Endothelial cell of umbilical vein (primary cell): ENCODE measurements around the gene LZTS2.

Experiments
- EZH2 ChIP-seq: IDR thresholded peaks from 2 replicates; pipeline ENCODE4 v1.6.1; 2012; ENCODE audit warnings: borderline replicate concordance, low read depth, mild to moderate bottlenecking, moderate library complexity, low read length, inconsistent platforms; ENCODE audit not compliant: severe bottlenecking
- JUN ChIP-seq: IDR thresholded peaks from 2 replicates; pipeline ENCODE4 v1.6.1; 2011; ENCODE audit warnings: borderline replicate concordance, low read depth; ENCODE audit not compliant: insufficient read length, insufficient read depth
- MYC ChIP-seq: IDR thresholded peaks from one replicate; pipeline ENCODE4 v1.6.1; 2011; ENCODE audit warnings: mild to moderate bottlenecking, low read depth, low read length
- POLR2A ChIP-seq: IDR thresholded peaks from 2 replicates; pipeline ENCODE4 v1.6.1; 2012; ENCODE audit warnings: low read depth, mild to moderate bottlenecking, control low read depth, low read length
- POLR2AphosphoS5 ChIP-seq: IDR thresholded peaks from 2 replicates; pipeline ENCODE4 v1.6.1; 2012; ENCODE audit warnings: low read depth, mild to moderate bottlenecking, control low read depth, low read length, moderate library complexity; ENCODE audit not compliant: insufficient read depth
- TF ChIP-seq, protein P1 (sequence below), 2 donors: IDR thresholded peaks; 1 replicate in 1 of 2; 2 replicates in 1 of 2; pipeline ENCODE4 v1.5.1; 2011; ENCODE audit warnings: low read length in 2 of 2, mild to moderate bottlenecking in 2 of 2, moderate library complexity in 2 of 2, control low read depth in 1 of 2, inconsistent platforms in 1 of 2, low read depth in 1 of 2; ENCODE audit not compliant: insufficient read depth in 1 of 2; ENCODE audit errors: extremely low read depth in 1 of 2
- TF ChIP-seq, protein P2 (sequence below): IDR thresholded peaks from 2 replicates; pipeline ENCODE4 v1.6.1; 2011; ENCODE audit not compliant: insufficient read depth, insufficient read length

DNA sequence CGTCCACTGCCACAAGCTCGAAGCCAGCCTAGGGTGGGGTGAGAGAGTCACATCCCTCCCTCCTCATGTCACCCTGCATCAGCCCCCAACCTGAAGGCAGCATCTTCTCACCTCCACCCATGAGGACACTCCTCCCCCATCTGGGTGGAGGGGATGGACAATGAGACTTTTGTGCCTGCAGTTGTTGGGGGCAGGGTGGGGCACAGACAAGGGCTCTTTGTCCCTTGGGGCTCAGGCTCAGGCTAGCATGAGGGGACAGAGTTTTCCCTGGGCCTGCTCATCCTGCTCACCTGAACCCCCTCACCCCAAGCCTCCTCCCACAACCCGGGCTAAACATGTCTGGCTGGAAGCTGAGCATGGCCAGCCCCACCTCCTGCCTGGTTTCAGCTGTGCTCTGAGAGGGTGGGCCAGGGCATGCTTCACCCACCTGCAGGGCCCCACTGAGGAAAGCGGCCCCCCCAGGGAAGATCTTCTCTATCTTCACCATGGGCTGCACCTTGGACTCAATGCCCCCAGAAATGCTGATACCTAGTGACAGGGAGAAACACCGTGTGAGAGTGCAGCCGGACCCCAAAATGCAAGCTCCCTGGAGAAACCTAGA is 9.3 kb downstream of the LZTS2 start:
- no peak for TF ChIP-seq EZH2
- TF ChIP-seq POLR2A = no peak
- TF ChIP-seq, protein P1, sequence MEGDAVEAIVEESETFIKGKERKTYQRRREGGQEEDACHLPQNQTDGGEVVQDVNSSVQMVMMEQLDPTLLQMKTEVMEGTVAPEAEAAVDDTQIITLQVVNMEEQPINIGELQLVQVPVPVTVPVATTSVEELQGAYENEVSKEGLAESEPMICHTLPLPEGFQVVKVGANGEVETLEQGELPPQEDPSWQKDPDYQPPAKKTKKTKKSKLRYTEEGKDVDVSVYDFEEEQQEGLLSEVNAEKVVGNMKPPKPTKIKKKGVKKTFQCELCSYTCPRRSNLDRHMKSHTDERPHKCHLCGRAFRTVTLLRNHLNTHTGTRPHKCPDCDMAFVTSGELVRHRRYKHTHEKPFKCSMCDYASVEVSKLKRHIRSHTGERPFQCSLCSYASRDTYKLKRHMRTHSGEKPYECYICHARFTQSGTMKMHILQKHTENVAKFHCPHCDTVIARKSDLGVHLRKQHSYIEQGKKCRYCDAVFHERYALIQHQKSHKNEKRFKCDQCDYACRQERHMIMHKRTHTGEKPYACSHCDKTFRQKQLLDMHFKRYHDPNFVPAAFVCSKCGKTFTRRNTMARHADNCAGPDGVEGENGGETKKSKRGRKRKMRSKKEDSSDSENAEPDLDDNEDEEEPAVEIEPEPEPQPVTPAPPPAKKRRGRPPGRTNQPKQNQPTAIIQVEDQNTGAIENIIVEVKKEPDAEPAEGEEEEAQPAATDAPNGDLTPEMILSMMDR (IDR thresholded peaks at IDR 0.05; ENCODE audit: extremely low read depth in 1 of 2, insufficient read depth in 1 of 2, low read depth in 1 of 2, low read length in 2 of 2) = no peak
- TF ChIP-seq MYC = no peak
- TF ChIP-seq JUN = no peak
- TF ChIP-seq, protein P2, sequence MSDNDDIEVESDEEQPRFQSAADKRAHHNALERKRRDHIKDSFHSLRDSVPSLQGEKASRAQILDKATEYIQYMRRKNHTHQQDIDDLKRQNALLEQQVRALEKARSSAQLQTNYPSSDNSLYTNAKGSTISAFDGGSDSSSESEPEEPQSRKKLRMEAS = no peak
- TF ChIP-seq POLR2AphosphoS5 = no peak
